HEK293T (cell line): Measurements from ENCODE around the gene USP3.

ENCODE experiments used
- CTCF ChIA-PET: fragments of 350-600 bp; formaldehyde crosslinking; extraction: SDS; loops from one replicate; lab custom pipeline; 2021; ENCODE audit warnings: antibody characterized with exemption, inconsistent platforms; lab: Yijun Ruan, JAX
- POLR2A ChIA-PET: fragments of 350-600 bp; formaldehyde crosslinking; extraction: SDS; loops from one replicate; lab custom pipeline; 2020; ENCODE audit warnings: antibody characterized with exemption, inconsistent platforms; lab: Yijun Ruan, JAX
- DNase-seq: peaks from one replicate; pipeline ENCODE4 v3.0.0; 2012; ENCODE audit warnings: mixed read lengths; ENCODE audit errors: extremely low spot score
- ARNT ChIP-seq: fragments of 450-650 bp; IDR thresholded peaks from 2 replicates; pipeline ENCODE4 v1.6.1; 2017; ENCODE audit warnings: mild to moderate bottlenecking
- BHLHE40 ChIP-seq: fragments of 450-650 bp; IDR thresholded peaks from 2 replicates; pipeline ENCODE4 v1.6.1; 2016; ENCODE audit warnings: mild to moderate bottlenecking, moderate library complexity, borderline replicate concordance
- CTBP1 ChIP-seq: fragments of 450-650 bp; IDR thresholded peaks from 2 replicates; pipeline ENCODE4 v1.6.1; 2016; ENCODE audit warnings: borderline replicate concordance
- ELF4 ChIP-seq: fragments of 450-650 bp; IDR thresholded peaks from 2 replicates; pipeline ENCODE4 v1.6.1; 2017; ENCODE audit warnings: antibody characterized with exemption
- FOXA1 ChIP-seq: fragments of 450-650 bp; IDR thresholded peaks from 2 replicates; pipeline ENCODE4 v1.6.1; 2016; ENCODE audit warnings: mild to moderate bottlenecking
- FOXK2 ChIP-seq: fragments of 450-650 bp; IDR thresholded peaks from 2 replicates; pipeline ENCODE4 v1.6.1; 2016; ENCODE audit warnings: mild to moderate bottlenecking
- FOXM1 ChIP-seq: fragments of 450-650 bp; IDR thresholded peaks from 2 replicates; pipeline ENCODE4 v1.6.1; 2017; ENCODE audit warnings: mild to moderate bottlenecking, borderline replicate concordance
- HDGF ChIP-seq: fragments of 450-650 bp; IDR thresholded peaks from 2 replicates; pipeline ENCODE4 v1.6.1; 2017; ENCODE audit warnings: antibody characterized with exemption, borderline replicate concordance
- L3MBTL2 ChIP-seq: fragments of 450-650 bp; conservative IDR thresholded peaks from 2 replicates; pipeline ENCODE4 v1.6.1; 2016; ENCODE audit warnings: mild to moderate bottlenecking
- LEF1 ChIP-seq: fragments of 450-650 bp; IDR thresholded peaks from 2 replicates; pipeline ENCODE4 v1.6.1; 2017; ENCODE audit warnings: mild to moderate bottlenecking, borderline replicate concordance
- NFRKB ChIP-seq: fragments of 450-650 bp; IDR thresholded peaks from 2 replicates; pipeline ENCODE4 v1.6.1; 2016; ENCODE audit warnings: mild to moderate bottlenecking, moderate library complexity
- SP1 ChIP-seq: fragments of 450-650 bp; IDR thresholded peaks from 2 replicates; pipeline ENCODE4 v1.6.1; 2017
- SUZ12 ChIP-seq: fragments of 450-650 bp; IDR thresholded peaks from 2 replicates; pipeline ENCODE4 v1.6.1; 2016; ENCODE audit warnings: mild to moderate bottlenecking
- TARDBP ChIP-seq: fragments of 450-650 bp; IDR thresholded peaks from 2 replicates; pipeline ENCODE4 v1.6.1; 2016
- ZNF384 ChIP-seq: fragments of 450-650 bp; IDR thresholded peaks from 2 replicates; pipeline ENCODE4 v1.6.1; 2016
- TF ChIP-seq, protein P1 (sequence below): fragments of 450-650 bp; IDR thresholded peaks from 2 replicates; pipeline ENCODE4 v1.6.1; 2016

The USP3 gene

DNA sequence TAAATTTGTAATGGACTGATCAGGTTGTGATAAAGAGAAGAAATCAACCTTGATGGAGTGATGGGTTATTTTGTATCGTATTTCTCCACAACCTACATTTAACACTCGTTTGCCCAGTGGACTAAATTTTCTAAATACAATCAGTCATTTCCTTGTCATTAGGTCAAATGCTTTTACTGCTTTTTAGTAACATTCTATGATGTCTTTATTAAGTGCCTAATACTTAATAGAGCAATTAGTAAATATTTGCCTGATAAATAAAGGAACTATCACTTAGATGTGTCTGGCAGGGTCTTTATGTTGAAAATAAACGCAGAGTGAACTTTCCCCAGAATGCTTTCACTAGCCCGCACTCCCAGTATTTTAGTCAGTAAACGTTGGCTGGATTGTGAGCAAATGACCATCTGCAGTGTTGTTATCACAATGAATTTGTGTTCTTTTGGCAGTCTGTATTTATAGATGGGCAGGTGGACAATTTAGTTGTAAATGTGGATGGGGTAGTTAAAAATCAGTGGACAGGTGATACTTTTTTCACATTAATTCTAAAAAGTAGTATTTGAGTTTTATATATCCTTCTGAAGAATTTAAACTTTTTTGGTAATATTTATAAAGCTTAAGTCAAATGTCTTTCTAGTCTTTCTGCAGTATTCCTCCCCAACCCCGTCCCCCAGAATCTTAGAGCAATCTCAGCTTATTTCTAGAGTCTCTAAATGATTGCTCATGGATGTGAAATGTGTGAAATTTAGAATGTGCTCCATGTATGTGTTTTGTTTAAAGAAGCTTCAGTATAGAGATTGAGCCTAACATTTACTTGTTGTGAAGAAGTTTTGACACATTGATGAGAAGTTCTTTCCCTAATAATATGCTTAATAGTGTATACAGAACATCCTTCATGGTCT lies 4.9 kb downstream of the USP3 start:
- POLR2A ChIA-PET: interaction anchor here (0.9 kb wide), 1 partner anchor 91 kb away, joined by 4 read pairs; no protein-coding TSS in a partner anchor
- CTCF ChIA-PET: interaction anchor here (0.8 kb wide), 1 partner anchor 17 kb away, joined by 3 read pairs; no protein-coding TSS in a partner anchor
- TF ChIP-seq FOXK2 (no peak), LEF1 (no peak), FOXA1 (no peak), ARNT (no peak), NFRKB (no peak), SUZ12 (no peak), ZNF384 (no peak), TARDBP (no peak), L3MBTL2 (no peak), CTBP1 (no peak), FOXM1 (no peak), HDGF (no peak), ELF4 (no peak)
- TF ChIP-seq, protein P1, sequence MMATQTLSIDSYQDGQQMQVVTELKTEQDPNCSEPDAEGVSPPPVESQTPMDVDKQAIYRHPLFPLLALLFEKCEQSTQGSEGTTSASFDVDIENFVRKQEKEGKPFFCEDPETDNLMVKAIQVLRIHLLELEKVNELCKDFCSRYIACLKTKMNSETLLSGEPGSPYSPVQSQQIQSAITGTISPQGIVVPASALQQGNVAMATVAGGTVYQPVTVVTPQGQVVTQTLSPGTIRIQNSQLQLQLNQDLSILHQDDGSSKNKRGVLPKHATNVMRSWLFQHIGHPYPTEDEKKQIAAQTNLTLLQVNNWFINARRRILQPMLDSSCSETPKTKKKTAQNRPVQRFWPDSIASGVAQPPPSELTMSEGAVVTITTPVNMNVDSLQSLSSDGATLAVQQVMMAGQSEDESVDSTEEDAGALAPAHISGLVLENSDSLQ: no peak
- no peak for DNase-seq

DNA sequence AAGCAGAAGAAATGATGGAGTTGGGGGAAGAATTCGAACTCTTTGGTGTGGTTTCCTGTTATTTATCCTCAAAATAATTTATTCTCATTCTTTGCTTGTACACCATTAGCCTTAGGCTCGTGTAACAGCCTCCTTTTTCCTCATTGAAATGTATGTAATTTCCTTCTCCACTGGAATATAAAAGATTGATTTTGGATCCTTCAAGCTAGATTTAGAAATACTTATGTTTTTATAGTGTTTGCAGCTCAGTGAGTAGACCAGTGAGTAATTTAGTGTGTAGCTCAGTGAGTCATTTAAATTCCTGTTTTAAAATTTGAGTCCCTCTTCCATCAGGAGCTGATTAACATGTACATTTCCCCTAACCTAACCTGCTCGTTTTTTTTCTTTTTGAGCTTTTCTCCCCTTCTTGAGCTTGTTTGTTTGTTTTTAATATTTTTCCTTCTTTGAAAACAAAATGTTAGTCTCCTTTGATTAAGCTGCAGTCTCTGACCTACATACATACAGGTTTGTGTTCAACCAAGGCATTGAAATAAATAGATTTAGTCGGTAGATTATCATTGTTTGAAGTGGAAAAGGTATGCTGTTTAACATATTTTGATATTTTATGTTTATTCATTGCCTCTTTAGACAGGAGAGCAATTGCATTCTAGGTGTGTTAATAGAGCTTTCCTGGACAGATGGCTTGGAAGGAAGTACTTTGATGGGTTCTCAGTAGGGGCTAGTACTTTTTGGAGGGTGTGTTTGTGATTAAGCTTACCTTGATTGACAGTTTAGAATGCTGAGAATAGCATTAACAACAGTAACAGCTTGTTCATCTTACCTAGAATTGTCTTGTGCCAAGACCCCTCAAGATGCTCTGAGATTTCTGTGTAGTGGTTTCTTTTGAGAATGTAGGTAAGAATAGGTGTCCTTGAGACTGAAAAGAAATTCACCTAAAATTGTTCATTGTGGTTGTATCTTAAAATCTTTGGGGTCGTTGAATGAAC lies 5.9 kb downstream of the USP3 start:
- ChIA-PET POLR2A (interaction anchor here (0.9 kb wide), 1 partner anchor 90 kb away, joined by 4 read pairs; no protein-coding TSS in a partner anchor), CTCF (interaction anchor here (0.8 kb wide), 1 partner anchor 18 kb away, joined by 3 read pairs; no protein-coding TSS in a partner anchor)
- TF ChIP-seq, protein P1: peak; percentile 64
- no peak for TF ChIP-seq SUZ12
- no peak for DNase-seq

DNA sequence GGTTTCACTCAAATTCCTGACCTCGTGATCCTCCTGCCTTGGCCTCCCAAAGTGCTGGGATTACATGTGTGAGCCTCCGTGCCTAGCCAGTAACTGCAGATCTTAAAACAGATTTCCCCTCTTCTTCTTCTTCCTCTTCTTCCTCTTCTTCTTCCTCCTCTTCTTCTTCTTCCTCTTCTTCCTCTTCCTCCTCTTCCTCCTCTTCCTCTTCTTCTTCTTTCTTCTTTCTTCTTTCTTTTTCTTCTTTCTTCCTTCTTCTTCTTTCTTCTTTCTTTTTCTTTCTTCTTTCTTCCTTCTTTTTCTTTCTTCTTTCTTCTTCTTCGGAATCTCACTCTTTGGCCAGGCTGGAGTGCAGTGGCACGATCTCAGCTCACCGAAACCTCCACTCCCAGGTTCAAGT lies 7.8 kb downstream of the USP3 start:
- ChIA-PET CTCF (no interaction called here), POLR2A (no interaction called here)
- no peak for DNase-seq
- TF ChIP-seq, protein P1: no peak
- TF ChIP-seq FOXM1: no peak
- TF ChIP-seq ELF4: no peak
- no peak for TF ChIP-seq HDGF

DNA sequence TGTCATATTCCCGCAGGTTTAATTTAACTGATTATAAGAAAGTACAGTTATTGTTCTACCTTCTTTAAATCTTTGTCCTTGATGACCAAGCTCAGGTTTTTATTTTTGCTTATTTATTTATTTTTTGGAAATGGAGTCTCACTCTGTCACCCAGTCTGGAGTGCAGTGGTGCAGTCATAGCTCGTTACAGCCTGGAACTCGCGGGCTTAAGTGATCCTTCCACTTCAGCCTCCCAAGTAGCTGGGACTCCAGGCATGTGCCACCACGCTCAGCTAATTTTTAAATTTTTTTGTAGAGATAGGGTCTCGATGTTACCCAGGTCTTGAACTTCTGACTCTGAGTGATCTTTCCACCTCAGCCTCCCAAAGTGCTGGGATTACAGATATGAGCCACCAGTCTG lies 8.9 kb downstream of the USP3 start:
- TF ChIP-seq, protein P1: no peak
- TF ChIP-seq LEF1 (no peak), CTBP1 (no peak)
- ChIA-PET CTCF (interaction anchor here (0.7 kb wide), 1 partner anchor 47 kb away, joined by 3 read pairs; no protein-coding TSS in a partner anchor), POLR2A (interaction anchor here (1.6 kb wide), 1 partner anchor 9 kb away, joined by 8 read pairs; the partner anchor contains the start of gene USP3)
- no peak for DNase-seq

DNA sequence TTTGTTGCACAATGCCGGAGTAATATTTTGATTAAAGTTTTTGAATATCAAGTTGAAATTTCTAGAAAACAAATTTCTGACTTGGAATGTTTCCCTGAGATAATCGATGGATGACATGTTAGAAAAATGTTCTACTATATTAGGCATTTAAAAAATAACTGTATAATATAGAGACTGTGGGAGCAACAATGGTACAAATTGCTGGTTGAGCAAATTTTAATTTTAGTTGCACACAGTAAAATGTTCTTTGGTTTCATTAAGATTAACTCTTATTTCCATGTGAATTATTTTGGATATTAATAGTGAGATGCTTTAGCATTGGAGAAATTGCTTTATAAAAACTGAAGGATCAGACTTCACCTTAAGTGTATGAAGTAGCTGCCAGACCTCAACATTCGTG lies 9.3 kb downstream of the USP3 start:
- ChIA-PET POLR2A (interaction anchor here (1.6 kb wide), 1 partner anchor 9 kb away, joined by 8 read pairs; the partner anchor contains the start of gene USP3), CTCF (interaction anchor here (1.4 kb wide), 1 partner anchor 21 kb away, joined by 5 read pairs; no protein-coding TSS in a partner anchor)
- DNase-seq: no peak
- TF ChIP-seq SUZ12 (no peak), BHLHE40 (no peak), ZNF384 (no peak), ARNT (no peak), TARDBP (no peak), HDGF (no peak), ELF4 (no peak), SP1 (no peak), FOXA1 (no peak), LEF1 (no peak), NFRKB (no peak), FOXM1 (no peak), L3MBTL2 (no peak), FOXK2 (no peak), CTBP1 (no peak)
- TF ChIP-seq, protein P1: no peak
